RWPE1 (cell line): Measurements from ENCODE around the gene ABLIM2.
A peak's percentile ranks its signal among the peaks of the same experiment; 100 is the strongest.

Source experiments
- CTCF ChIA-PET: fragments of 350-600 bp; sonication (Branson Sonifier 250); formaldehyde crosslinking; extraction: SDS; loops from one replicate; lab custom pipeline; 2021; lab: Yijun Ruan, JAX
- POLR2A ChIA-PET: fragments of 400-600 bp; formaldehyde crosslinking; extraction: SDS; loops from one replicate; lab custom pipeline; 2020; ENCODE audit warnings: antibody characterized with exemption; ENCODE audit not compliant: low non-redundant PET; lab: Yijun Ruan, JAX
- DNase-seq: peaks from one replicate; pipeline ENCODE4 v3.0.0; 2012; ENCODE audit warnings: low spot score
- H3K27ac ChIP-seq: fragments of 450-650 bp; 2 replicates; pipeline ENCODE4 v1.5.1; 2017
- TF ChIP-seq, protein P1 (sequence below): fragments of 450-650 bp; conservative IDR thresholded peaks from 2 replicates; pipeline ENCODE4 v1.5.1; 2017; ENCODE audit warnings: low read depth, mild to moderate bottlenecking

The ABLIM2 gene

GRCh38 chr4:8177552-8177951, 18.9 kb upstream of the ABLIM2 start:
- CTCF ChIA-PET = interaction anchor here (0.6 to 2.1 kb wide), 10 partner anchors 10 to 208 kb away, joined by 3 to 46 read pairs (median 7); partner anchors contain the start of genes ABLIM2 and SH3TC1
- DNase-seq = no peak
- H3K27ac ChIP-seq = no peak overlapping the region
- TF ChIP-seq, protein P1, sequence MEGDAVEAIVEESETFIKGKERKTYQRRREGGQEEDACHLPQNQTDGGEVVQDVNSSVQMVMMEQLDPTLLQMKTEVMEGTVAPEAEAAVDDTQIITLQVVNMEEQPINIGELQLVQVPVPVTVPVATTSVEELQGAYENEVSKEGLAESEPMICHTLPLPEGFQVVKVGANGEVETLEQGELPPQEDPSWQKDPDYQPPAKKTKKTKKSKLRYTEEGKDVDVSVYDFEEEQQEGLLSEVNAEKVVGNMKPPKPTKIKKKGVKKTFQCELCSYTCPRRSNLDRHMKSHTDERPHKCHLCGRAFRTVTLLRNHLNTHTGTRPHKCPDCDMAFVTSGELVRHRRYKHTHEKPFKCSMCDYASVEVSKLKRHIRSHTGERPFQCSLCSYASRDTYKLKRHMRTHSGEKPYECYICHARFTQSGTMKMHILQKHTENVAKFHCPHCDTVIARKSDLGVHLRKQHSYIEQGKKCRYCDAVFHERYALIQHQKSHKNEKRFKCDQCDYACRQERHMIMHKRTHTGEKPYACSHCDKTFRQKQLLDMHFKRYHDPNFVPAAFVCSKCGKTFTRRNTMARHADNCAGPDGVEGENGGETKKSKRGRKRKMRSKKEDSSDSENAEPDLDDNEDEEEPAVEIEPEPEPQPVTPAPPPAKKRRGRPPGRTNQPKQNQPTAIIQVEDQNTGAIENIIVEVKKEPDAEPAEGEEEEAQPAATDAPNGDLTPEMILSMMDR = no peak
- POLR2A ChIA-PET = interaction anchor here (1.1 kb wide), 1 partner anchor 14 kb away, joined by 3 read pairs; no protein-coding TSS in a partner anchor

DNA sequence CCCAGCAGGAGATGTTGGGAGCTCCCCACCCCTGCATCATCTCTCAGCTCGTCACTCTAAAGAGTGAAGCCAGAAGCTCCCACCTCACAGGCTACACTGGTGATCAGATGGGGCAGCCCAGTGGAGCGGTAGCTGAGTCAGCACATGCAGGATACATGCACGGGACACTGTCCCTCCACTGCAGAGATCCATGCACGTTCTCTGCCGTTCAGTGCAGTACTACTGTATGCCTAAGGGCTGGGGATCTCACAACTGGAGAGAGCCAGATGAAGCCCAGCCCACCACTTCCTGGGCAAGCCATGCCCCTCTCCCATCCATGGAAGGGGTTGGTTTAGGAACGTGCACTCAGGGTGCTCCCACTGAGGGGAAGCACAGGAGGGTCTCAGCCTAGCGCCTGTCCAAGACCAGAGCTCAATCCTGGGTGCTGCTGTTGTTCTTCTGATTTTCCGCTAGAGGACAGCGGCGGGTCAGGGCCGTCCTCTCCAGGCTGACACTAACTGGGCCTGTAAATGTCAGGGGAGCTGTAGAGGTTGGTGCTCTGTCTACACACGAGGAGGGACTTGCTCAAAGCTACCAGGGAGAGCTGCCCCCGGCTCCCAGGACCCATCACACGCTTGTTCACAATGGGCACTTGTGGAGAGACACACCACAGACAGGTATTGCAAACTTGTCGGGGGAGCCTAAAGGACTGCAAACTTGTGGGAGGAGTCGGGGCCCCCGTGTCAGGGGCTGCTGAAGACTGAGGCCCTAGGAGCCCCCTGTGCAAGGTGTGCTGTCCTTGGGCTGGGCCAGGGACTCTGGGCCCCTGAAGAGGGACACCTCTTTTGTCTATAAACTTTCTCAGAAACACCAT, 18.2 kb upstream of the ABLIM2 start:
- TF ChIP-seq, protein P1 = peak; percentile 98
- ChIA-PET CTCF (interaction anchor here (0.6 to 2.1 kb wide), 13 partner anchors 9 to 397 kb away, joined by 3 to 46 read pairs (median 4); partner anchors contain the start of genes ABLIM2 and SH3TC1), POLR2A (interaction anchor here (1.1 kb wide), 1 partner anchor 15 kb away, joined by 3 read pairs; no protein-coding TSS in a partner anchor)
- H3K27ac ChIP-seq = no peak overlapping the region
- peak; percentile 53 for DNase-seq

DNA sequence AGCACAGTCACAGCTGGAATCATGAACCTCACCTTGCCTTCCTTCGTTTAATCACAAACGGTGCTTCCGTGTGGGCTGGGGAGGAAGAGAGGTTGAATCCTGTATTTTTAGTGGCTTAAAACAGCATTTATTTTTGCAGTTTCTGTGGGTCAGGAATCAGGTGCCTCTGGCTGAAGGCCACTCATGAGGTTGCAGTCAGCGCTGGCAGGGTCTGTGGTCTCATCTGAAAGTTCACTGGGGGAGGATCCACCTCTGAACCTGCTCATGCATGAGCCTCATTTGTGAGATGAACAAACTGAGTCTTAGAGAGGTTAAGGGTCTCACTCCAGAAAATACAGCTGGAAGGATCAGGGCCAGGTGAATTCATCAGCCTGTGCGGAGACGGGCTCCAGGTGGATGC, 17.1 kb upstream of the ABLIM2 start:
- TF ChIP-seq, protein P1 = no peak
- ChIA-PET POLR2A (no interaction called here), CTCF (interaction anchor here (0.6 to 2.1 kb wide), 6 partner anchors 8 to 396 kb away, joined by 3 to 46 read pairs (median 10); partner anchors contain the start of gene SH3TC1)

GRCh38 chr4:8174970-8175369, 16.4 kb upstream of the ABLIM2 start:
- no peak overlapping the region for H3K27ac ChIP-seq
- DNase-seq = no peak
- POLR2A ChIA-PET = no interaction called here
- TF ChIP-seq, protein P1 = no peak
- CTCF ChIA-PET = no interaction called here

More for the DNA sequence above, 17.1 kb upstream of the ABLIM2 start:
- no peak overlapping the region for H3K27ac ChIP-seq
- DNase-seq = no peak

GRCh38 chr4:8173492-8174242, 15.1 kb upstream of the ABLIM2 start:
- TF ChIP-seq, protein P1 = no peak
- ChIA-PET CTCF (interaction anchor here (0.7 kb wide), 1 partner anchor 10 kb away, joined by 3 read pairs; no protein-coding TSS in a partner anchor), POLR2A (no interaction called here)
- no peak overlapping the region for H3K27ac ChIP-seq
- no peak for DNase-seq
